Measurements from ENCODE around the gene UXS1. TPM values are rescaled to one million over a fixed set of nuclear protein-coding genes. Genes with fewer than 3 reads are reported as not detected.

Gene UXS1
- polyA plus RNA-seq, 3 donors = 23.4 to 33.8 (median 29.3) TPM

DNA sequence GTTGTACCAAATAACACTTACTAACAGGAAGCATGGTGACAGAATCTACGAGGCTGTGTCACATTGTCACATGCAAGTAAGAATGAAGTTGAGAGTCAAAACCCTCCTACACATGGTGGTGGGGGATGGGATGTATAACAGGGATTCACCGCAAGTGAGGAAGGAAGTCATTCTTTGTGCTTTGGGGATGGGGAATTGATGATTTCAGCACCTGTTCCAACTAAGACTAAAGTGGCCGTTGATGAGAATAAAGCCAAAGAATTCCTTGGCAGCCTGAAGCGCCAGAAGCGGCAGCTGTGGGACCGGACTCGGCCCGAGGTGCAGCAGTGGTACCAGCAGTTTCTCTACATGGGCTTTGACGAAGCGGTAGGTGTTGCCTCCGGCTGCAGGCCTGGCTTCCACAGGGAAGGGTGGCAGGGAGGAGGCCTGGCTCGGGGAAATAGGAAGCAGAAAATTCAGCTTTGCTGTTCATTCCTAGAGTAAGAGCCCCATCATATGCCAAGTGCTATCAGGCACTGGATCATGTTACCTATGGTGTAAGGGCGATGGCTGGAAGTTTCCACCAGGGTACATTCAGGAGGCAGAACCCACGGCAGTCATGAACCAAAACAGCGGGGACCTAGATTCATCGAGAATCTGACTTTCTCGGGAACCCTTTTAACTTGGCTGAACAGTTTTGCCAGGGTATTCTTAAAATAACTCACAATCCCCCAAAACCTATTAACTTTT lies 120.3 kb downstream of the UXS1 start:
- no peak overlapping the region for H3K4me3 Mint-ChIP-seq
- H3K4me1 Mint-ChIP-seq = peaks cover 3% of the 10 kb centered on the region
- Histone ChIP-seq H3K79me2 (ENCODE audit: insufficient read depth, low read length) (no peaks in the 10 kb centered on the region), H3K27ac (ENCODE audit: low read depth in 1 of 2, low read length in 2 of 2) (no peak overlapping the region), H4K20me1 (ENCODE audit: insufficient read depth, low read length) (no peaks in the 10 kb centered on the region), H3K9me3 (replicated peaks in 1 of 2; ENCODE audit: control insufficient read depth in 1 of 2, insufficient read depth in 1 of 2, low read length in 2 of 2) (no peaks in the 10 kb centered on the region), H3K9ac (ENCODE audit: insufficient read depth, low read length, poor library complexity, severe bottlenecking) (no peak overlapping the region), H3K4me1 (ENCODE audit: control insufficient read depth in 1 of 2, insufficient read depth in 2 of 2, low read length in 2 of 2) (no peaks in the 10 kb centered on the region), H3K36me3 (replicated peaks in 1 of 2; ENCODE audit: control insufficient read depth in 1 of 2, insufficient read depth in 2 of 2, low read length in 2 of 2) (no peaks in the 10 kb centered on the region), H3K27me3 (ENCODE audit: control insufficient read depth in 2 of 2, insufficient read depth in 2 of 2, low read length in 2 of 2) (no peaks in the 10 kb centered on the region), H2AFZ (ENCODE audit: insufficient read depth, low read depth, low read length, poor library complexity, severe bottlenecking) (no peak overlapping the region), H3K4me3 (replicated peaks in 1 of 3; ENCODE audit: low read depth in 2 of 3, low read length in 3 of 3) (no peak overlapping the region), H3K4me2 (replicated peaks; ENCODE audit: extremely low read depth, low read length, poor library complexity, severe bottlenecking) (no peak overlapping the region)
- no peak overlapping the region for H3K27ac Mint-ChIP-seq
- no peaks in the 10 kb centered on the region for H3K36me3 Mint-ChIP-seq
- TF ChIP-seq, protein P1, sequence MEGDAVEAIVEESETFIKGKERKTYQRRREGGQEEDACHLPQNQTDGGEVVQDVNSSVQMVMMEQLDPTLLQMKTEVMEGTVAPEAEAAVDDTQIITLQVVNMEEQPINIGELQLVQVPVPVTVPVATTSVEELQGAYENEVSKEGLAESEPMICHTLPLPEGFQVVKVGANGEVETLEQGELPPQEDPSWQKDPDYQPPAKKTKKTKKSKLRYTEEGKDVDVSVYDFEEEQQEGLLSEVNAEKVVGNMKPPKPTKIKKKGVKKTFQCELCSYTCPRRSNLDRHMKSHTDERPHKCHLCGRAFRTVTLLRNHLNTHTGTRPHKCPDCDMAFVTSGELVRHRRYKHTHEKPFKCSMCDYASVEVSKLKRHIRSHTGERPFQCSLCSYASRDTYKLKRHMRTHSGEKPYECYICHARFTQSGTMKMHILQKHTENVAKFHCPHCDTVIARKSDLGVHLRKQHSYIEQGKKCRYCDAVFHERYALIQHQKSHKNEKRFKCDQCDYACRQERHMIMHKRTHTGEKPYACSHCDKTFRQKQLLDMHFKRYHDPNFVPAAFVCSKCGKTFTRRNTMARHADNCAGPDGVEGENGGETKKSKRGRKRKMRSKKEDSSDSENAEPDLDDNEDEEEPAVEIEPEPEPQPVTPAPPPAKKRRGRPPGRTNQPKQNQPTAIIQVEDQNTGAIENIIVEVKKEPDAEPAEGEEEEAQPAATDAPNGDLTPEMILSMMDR (IDR thresholded peaks at IDR 0.05) = no peak
- DNase-seq = no peak
- intact Hi-C loops (cut with micrococcal nuclease) = no loop called here
- peaks cover 4 to 6% (median 5%) of the 10 kb centered on the region in 3 donors for H3K27me3 Mint-ChIP-seq (ENCODE audit: low read depth in 3 of 3)
- WGBS (ENCODE audit: insufficient coverage) = 81% methylated on average over 11 of the region's 17 CpGs
- no peaks in the 10 kb centered on the region for H3K9me3 Mint-ChIP-seq

- peaks cover 2 to 4% of the 10 kb centered on the region in 2 donors for H3K36me3 Mint-ChIP-seq
- Histone ChIP-seq H3K9ac (ENCODE audit: insufficient read depth, low read length, poor library complexity, severe bottlenecking) (no peak overlapping the region), H4K20me1 (ENCODE audit: insufficient read depth, low read length) (no peaks in the 10 kb centered on the region), H3K27me3 (ENCODE audit: control insufficient read depth in 2 of 2, insufficient read depth in 2 of 2, low read length in 2 of 2) (peaks cover 12 to 18% of the 10 kb centered on the region in 2 donors), H3K4me3 (replicated peaks in 1 of 3; ENCODE audit: low read depth in 2 of 3, low read length in 3 of 3) (no peak overlapping the region), H3K4me1 (ENCODE audit: control insufficient read depth in 1 of 2, insufficient read depth in 2 of 2, low read length in 2 of 2) (peaks cover 3 to 7% of the 10 kb centered on the region in 2 donors), H3K36me3 (replicated peaks in 1 of 2; ENCODE audit: control insufficient read depth in 1 of 2, insufficient read depth in 2 of 2, low read length in 2 of 2) (no peaks in the 10 kb centered on the region), H3K27ac (ENCODE audit: low read depth in 1 of 2, low read length in 2 of 2) (no peak overlapping the region), H3K9me3 (replicated peaks in 1 of 2; ENCODE audit: control insufficient read depth in 1 of 2, insufficient read depth in 1 of 2, low read length in 2 of 2) (peaks cover 0 to 13% of the 10 kb centered on the region in 2 donors), H3K4me2 (replicated peaks; ENCODE audit: extremely low read depth, low read length, poor library complexity, severe bottlenecking) (no peak overlapping the region), H3K79me2 (ENCODE audit: insufficient read depth, low read length) (no peaks in the 10 kb centered on the region), H2AFZ (ENCODE audit: insufficient read depth, low read depth, low read length, poor library complexity, severe bottlenecking) (no peak overlapping the region)
- H3K4me1 Mint-ChIP-seq = peaks cover 10% of the 10 kb centered on the region
- TF ChIP-seq, protein P1 (IDR thresholded peaks at IDR 0.05) = no peak
- H3K27ac Mint-ChIP-seq = no peak overlapping the region
- WGBS (ENCODE audit: insufficient coverage) = 100% methylated on average over 1 of the region's 4 CpGs
- peaks cover 28 to 33% (median 32%) of the 10 kb centered on the region in 3 donors for H3K27me3 Mint-ChIP-seq (ENCODE audit: low read depth in 3 of 3)
- no peak overlapping the region for H3K4me3 Mint-ChIP-seq
- intact Hi-C loops (cut with micrococcal nuclease) = no loop called here
- DNase-seq = no peak
- peaks cover 0 to 8% (median 0%) of the 10 kb centered on the region in 7 donors for H3K9me3 Mint-ChIP-seq
Measured at GRCh38 chr2:106070181-106070580, 123.9 kb downstream of the UXS1 start.

Measured in CD14-positive monocyte (primary cell).